Thyroid gland (tissue), 4 donors: Measurements from ENCODE around the gene ACTL10. TPM values are rescaled to one million over a fixed set of nuclear protein-coding genes. Genes with fewer than 3 reads are reported as not detected.

Experiments used
- DNase-seq, 2 donors: peaks; one replicate each; pipeline ENCODE4 v3.0.0-alpha.2; 2019
- H3K27ac ChIP-seq, 3 donors: fragments of 200-600 bp; sonication (generic); 1 replicate in 2 of 3; 2 replicates in 1 of 3; pipeline ENCODE4 v1.5.1; 2016 to 2019; ENCODE audit warnings: mild to moderate bottlenecking in 1 of 3, moderate library complexity in 1 of 3
- H3K27me3 ChIP-seq: fragments of 200-600 bp; sonication (generic); one replicate; pipeline ENCODE4 v1.5.1; 2019
- H3K36me3 ChIP-seq, 2 donors: fragments of 200-600 bp; sonication (generic); one replicate each; pipeline ENCODE4 v1.5.1; 2016 to 2019
- H3K4me1 ChIP-seq, 2 donors: fragments of 200-600 bp; sonication (generic); one replicate each; pipeline ENCODE4 v1.5.1; 2017 to 2019
- H3K4me3 ChIP-seq, 3 donors: fragments of 200-600 bp; sonication (generic); replicated peaks in 1 of 3; 1 replicate in 2 of 3; 2 replicates in 1 of 3; pipeline ENCODE4 v1.5.1; 2016; ENCODE audit warnings: mild to moderate bottlenecking in 1 of 3
- H3K9me3 ChIP-seq: fragments of 200-600 bp; sonication (generic); one replicate; pipeline ENCODE4 v1.5.1; 2017
- CTCF ChIP-seq, 6 experiments: fragments of 200-600 bp in 3 of 6; fragments of 450-650 bp in 3 of 6; sonication (generic) in 3 of 6; IDR thresholded peaks; one replicate each; pipeline ENCODE4 v1.5.1; 2016 to 2019; ENCODE audit warnings: antibody characterized with exemption in 6 of 6, mild to moderate bottlenecking in 2 of 6, inconsistent platforms in 1 of 6, moderate library complexity in 1 of 6
- POLR2A ChIP-seq, 2 donors: fragments of 450-650 bp; IDR thresholded peaks; one replicate each; pipeline ENCODE4 v1.6.1; 2017; ENCODE audit warnings: antibody characterized with exemption in 2 of 2, mild to moderate bottlenecking in 2 of 2, moderate library complexity in 1 of 2
- WGBS, 2 donors: methylation state at CpG; one replicate each; pipeline ENCODE4 v1.1.5; 2017; 5-methylcytosine and 5-hydroxymethylcytosine counted together
- intact Hi-C: fragments of 100-400 bp; cut with DNase I; formaldehyde crosslinking; loops from one replicate; pipeline ENCODE4 v1.15.1; 2023
- total RNA-seq, 4 donors: library from RNA; depleted of rRNA; stranded (reverse); fragments of >200 nt; gene quantifications; one replicate each; pipeline ENCODE4 v1.2.3, GENCODE V29; 2016

The ACTL10 gene
- total RNA-seq, 4 donors from 2014 or later: 2.1 to 3.9 (median 2.6) TPM

GRCh38 chr20:33663161-33664084, 3.3 kb upstream of the ACTL10 start:
- TF ChIP-seq CTCF (IDR thresholded peaks at IDR 0.05) (no peak), POLR2A (IDR thresholded peaks at IDR 0.05) (peak; percentile 11 to 83)
- Histone ChIP-seq H3K9me3 (no peaks in the 10 kb centered on the region), H3K27me3 (no peaks in the 10 kb centered on the region), H3K27ac (peak overlapping the region; percentile 82 to 89 (median 83)), H3K4me3 (peak overlapping the region; percentile 36 to 66 (median 54)), H3K4me1 (peaks cover 20 to 34% of the 10 kb centered on the region in 2 donors), H3K36me3 (peaks cover 5 to 6% of the 10 kb centered on the region in 2 donors)
- 0 to 1% methylated on average over 11 to 25 of the region's 84 CpGs for WGBS, 2 donors
- DNase-seq: peak; percentile 82 to 83
- intact Hi-C loops: no loop called here

GRCh38 chr20:33664085-33664761, 2.5 kb upstream of the ACTL10 start:
- Histone ChIP-seq H3K27me3 (no peaks in the 10 kb centered on the region), H3K27ac (peak overlapping the region; percentile 82 to 89 (median 83)), H3K4me3 (peak overlapping the region; percentile 35 to 54 (median 36)), H3K4me1 (peaks cover 20 to 38% of the 10 kb centered on the region in 2 donors), H3K9me3 (no peaks in the 10 kb centered on the region), H3K36me3 (peaks cover 5 to 6% of the 10 kb centered on the region in 2 donors)
- DNase-seq: no peak
- intact Hi-C loops: no loop called here
- WGBS, 2 donors: 43 to 64% methylated on average over 7 of the region's 9 CpGs
- TF ChIP-seq CTCF (IDR thresholded peaks at IDR 0.05): no peak
- no peak for TF ChIP-seq POLR2A (IDR thresholded peaks at IDR 0.05)

- Histone ChIP-seq H3K36me3 (peaks cover under 1 to 5% of the 10 kb centered on the region in 2 donors), H3K4me1 (peaks cover 20 to 42% of the 10 kb centered on the region in 2 donors), H3K9me3 (no peaks in the 10 kb centered on the region), H3K4me3 (no peak overlapping the region), H3K27me3 (no peaks in the 10 kb centered on the region), H3K27ac (no peak overlapping the region)
- intact Hi-C loops: loop anchor here (5.0 kb wide), 1 partner anchor 68 kb away; the partner anchor contains the start of gene ZNF341
- DNase-seq: no peak
- no peak for TF ChIP-seq POLR2A (IDR thresholded peaks at IDR 0.05)
- TF ChIP-seq CTCF (IDR thresholded peaks at IDR 0.05): no peak
- WGBS, 2 donors: 92% methylated on average over 2 of the region's 2 CpGs
Observed at GRCh38 chr20:33664762-33665144, 2.0 kb upstream of the ACTL10 start.

- peak overlapping the region in 2 of 3 donors; percentile 0 to 66 for H3K4me3 ChIP-seq
- DNase-seq: peak; percentile 72 to 78
- TF ChIP-seq POLR2A (IDR thresholded peaks at IDR 0.05) (no peak), CTCF (IDR thresholded peaks at IDR 0.05) (no peak)
- intact Hi-C loops: loop anchor here (5.0 kb wide), 1 partner anchor 65 kb away; the partner anchor contains the start of gene ZNF341
- peaks cover 21 to 48% of the 10 kb centered on the region in 2 donors for H3K4me1 ChIP-seq
- H3K27ac ChIP-seq: peak overlapping the region; percentile 80 to 94 (median 90)
- no peaks in the 10 kb centered on the region for H3K27me3 ChIP-seq
- 5 to 44% methylated on average over 13 to 15 of the region's 55 CpGs for WGBS, 2 donors
- no peaks in the 10 kb centered on the region for H3K36me3 ChIP-seq
- no peaks in the 10 kb centered on the region for H3K9me3 ChIP-seq
Observed at GRCh38 chr20:33667245-33667675, 517 bp downstream of the ACTL10 start.
